ENCODE results near the gene ANKDD1A. TPM values are rescaled to one million over a fixed set of nuclear protein-coding genes. Genes with fewer than 3 reads are reported as not detected.

Gene ANKDD1A
- total RNA-seq, 1 experiment from 2014 or later = 6.8 TPM

DNA sequence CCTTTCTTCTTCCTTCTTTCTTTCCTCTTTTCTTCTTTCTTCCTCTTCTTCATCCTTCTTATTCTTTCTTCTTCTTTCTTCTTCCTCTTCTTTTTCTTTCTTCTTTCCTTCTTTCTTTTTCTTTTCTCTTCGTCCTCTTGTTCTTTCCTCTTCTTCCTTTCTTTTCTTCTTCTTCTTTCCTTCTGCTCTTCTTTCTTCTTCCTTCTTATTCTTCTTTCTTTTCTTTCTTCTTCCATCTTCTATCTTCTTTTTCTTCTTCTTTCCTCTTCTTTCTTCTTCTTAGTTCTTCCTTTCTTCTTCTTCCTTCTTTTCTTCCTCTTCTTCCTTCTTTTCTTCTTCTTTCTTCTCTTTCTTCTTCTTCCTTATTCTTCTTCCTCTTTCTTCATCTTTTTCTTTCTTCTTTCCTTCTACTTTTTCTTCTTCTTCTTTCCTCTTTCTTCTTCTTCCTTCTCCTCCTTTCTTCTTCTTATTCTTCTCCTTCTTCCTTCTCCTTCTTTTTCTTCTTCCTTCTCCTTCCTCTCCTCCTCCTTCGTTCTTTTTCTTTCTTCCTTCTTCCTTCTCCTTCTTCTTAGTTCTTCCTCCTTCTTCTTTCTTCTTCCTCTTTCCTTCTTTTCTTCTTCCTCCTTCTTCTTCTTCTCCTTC, 40.2 kb downstream of the ANKDD1A start:
- Histone ChIP-seq H3K36me3 (ENCODE audit: control insufficient read depth, insufficient read depth, low read length) (no peaks in the 10 kb centered on the region), H3K27me3 (ENCODE audit: control insufficient read depth, insufficient read depth, low read length) (no peaks in the 10 kb centered on the region), H3K4me3 (ENCODE audit: low read depth in 2 of 2, low read length in 2 of 2) (no peak overlapping the region), H3K9me3 (ENCODE audit: control insufficient read depth, insufficient read depth, low read depth, low read length) (no peaks in the 10 kb centered on the region), H3K4me1 (ENCODE audit: control insufficient read depth, insufficient read depth, low read length) (no peaks in the 10 kb centered on the region), H3K27ac (ENCODE audit: low read length) (no peak overlapping the region)
- ChIA-PET POLR2A (no interaction called here), CTCF (no interaction called here)
- TF ChIP-seq SIN3A (IDR thresholded peaks at IDR 0.05; ENCODE audit: borderline replicate concordance, insufficient read depth, low read depth, low read length) (no peak), TCF7L2 (IDR thresholded peaks at IDR 0.05; ENCODE audit: low read depth, low read length) (no peak), POLR2AphosphoS5 (IDR thresholded peaks at IDR 0.05; ENCODE audit: low read depth, low read length) (no peak)
- TF ChIP-seq, protein P1, sequence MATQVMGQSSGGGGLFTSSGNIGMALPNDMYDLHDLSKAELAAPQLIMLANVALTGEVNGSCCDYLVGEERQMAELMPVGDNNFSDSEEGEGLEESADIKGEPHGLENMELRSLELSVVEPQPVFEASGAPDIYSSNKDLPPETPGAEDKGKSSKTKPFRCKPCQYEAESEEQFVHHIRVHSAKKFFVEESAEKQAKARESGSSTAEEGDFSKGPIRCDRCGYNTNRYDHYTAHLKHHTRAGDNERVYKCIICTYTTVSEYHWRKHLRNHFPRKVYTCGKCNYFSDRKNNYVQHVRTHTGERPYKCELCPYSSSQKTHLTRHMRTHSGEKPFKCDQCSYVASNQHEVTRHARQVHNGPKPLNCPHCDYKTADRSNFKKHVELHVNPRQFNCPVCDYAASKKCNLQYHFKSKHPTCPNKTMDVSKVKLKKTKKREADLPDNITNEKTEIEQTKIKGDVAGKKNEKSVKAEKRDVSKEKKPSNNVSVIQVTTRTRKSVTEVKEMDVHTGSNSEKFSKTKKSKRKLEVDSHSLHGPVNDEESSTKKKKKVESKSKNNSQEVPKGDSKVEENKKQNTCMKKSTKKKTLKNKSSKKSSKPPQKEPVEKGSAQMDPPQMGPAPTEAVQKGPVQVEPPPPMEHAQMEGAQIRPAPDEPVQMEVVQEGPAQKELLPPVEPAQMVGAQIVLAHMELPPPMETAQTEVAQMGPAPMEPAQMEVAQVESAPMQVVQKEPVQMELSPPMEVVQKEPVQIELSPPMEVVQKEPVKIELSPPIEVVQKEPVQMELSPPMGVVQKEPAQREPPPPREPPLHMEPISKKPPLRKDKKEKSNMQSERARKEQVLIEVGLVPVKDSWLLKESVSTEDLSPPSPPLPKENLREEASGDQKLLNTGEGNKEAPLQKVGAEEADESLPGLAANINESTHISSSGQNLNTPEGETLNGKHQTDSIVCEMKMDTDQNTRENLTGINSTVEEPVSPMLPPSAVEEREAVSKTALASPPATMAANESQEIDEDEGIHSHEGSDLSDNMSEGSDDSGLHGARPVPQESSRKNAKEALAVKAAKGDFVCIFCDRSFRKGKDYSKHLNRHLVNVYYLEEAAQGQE (IDR thresholded peaks at IDR 0.05; ENCODE audit: insufficient read depth in 1 of 2, low read depth in 2 of 2, low read length in 1 of 2) = no peak
- TF ChIP-seq, protein P2, sequence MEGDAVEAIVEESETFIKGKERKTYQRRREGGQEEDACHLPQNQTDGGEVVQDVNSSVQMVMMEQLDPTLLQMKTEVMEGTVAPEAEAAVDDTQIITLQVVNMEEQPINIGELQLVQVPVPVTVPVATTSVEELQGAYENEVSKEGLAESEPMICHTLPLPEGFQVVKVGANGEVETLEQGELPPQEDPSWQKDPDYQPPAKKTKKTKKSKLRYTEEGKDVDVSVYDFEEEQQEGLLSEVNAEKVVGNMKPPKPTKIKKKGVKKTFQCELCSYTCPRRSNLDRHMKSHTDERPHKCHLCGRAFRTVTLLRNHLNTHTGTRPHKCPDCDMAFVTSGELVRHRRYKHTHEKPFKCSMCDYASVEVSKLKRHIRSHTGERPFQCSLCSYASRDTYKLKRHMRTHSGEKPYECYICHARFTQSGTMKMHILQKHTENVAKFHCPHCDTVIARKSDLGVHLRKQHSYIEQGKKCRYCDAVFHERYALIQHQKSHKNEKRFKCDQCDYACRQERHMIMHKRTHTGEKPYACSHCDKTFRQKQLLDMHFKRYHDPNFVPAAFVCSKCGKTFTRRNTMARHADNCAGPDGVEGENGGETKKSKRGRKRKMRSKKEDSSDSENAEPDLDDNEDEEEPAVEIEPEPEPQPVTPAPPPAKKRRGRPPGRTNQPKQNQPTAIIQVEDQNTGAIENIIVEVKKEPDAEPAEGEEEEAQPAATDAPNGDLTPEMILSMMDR (IDR thresholded peaks at IDR 0.05) = no peak
- no TSS peak for BruUV-seq (replicated peaks)
- in situ Hi-C loops (cut with HindIII; ENCODE audit: low pct_unique_long_range_greater_than_20kb, low sequenced_read_pairs) = no loop called here
- no peak for ATAC-seq
- DNase-seq (ENCODE audit: low read depth, low spot score) = no peak
- intact Hi-C loops (cut with micrococcal nuclease; ENCODE audit: unreplicated experiment) = no loop called here

DNA sequence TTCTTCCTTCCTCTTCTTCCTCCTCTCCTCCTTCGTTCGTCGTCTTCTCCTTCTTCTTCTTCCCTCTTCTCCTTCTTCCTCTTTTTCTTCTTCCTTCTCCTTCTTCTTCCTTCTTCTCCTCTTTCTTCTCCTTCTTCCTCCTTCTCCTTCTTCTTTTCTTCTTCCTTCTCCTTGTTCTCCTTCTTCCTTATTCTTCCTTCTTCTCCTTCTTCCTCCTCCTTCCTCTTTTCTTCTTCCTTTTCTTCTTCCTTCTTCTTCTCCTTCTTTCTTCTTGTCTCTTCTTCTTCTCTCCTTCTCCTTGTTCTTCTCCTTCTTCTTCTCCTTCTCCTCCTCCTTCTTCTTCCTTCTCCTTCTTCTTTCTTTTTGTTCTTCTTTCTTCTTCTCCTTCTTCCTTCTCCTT, 42.7 kb downstream of the ANKDD1A start:
- Histone ChIP-seq H3K36me3 (ENCODE audit: control insufficient read depth, insufficient read depth, low read length) (peaks cover 5% of the 10 kb centered on the region; the same call in 1 of the 2 replicates), H3K4me1 (ENCODE audit: control insufficient read depth, insufficient read depth, low read length) (no peaks in the 10 kb centered on the region), H3K9me3 (ENCODE audit: control insufficient read depth, insufficient read depth, low read depth, low read length) (no peaks in the 10 kb centered on the region), H3K27me3 (ENCODE audit: control insufficient read depth, insufficient read depth, low read length) (no peaks in the 10 kb centered on the region), H3K4me3 (ENCODE audit: low read depth in 2 of 2, low read length in 2 of 2) (no peak overlapping the region), H3K27ac (ENCODE audit: low read length) (no peak overlapping the region)
- DNase-seq (ENCODE audit: low read depth, low spot score) = no peak
- in situ Hi-C loops (cut with HindIII; ENCODE audit: low pct_unique_long_range_greater_than_20kb, low sequenced_read_pairs) (no loop called here), intact Hi-C loops (cut with micrococcal nuclease; ENCODE audit: unreplicated experiment) (no loop called here)
- ChIA-PET POLR2A (no interaction called here), CTCF (no interaction called here)
- ATAC-seq = no peak
- BruUV-seq (replicated peaks) = no TSS peak
- TF ChIP-seq TCF7L2 (IDR thresholded peaks at IDR 0.05; ENCODE audit: low read depth, low read length) (no peak), POLR2AphosphoS5 (IDR thresholded peaks at IDR 0.05; ENCODE audit: low read depth, low read length) (no peak), SIN3A (IDR thresholded peaks at IDR 0.05; ENCODE audit: borderline replicate concordance, insufficient read depth, low read depth, low read length) (no peak)
- TF ChIP-seq, protein P1 (IDR thresholded peaks at IDR 0.05; ENCODE audit: insufficient read depth in 1 of 2, low read depth in 2 of 2, low read length in 1 of 2) = no peak
- TF ChIP-seq, protein P2 (IDR thresholded peaks at IDR 0.05) = no peak

Measured in Panc1 (cell line).